ENCODE data around the gene ARMC9. TPM values are rescaled to one million over a fixed set of nuclear protein-coding genes. Genes with fewer than 3 reads are reported as not detected.

The ARMC9 gene
- total RNA-seq, 2 donors from 2014 or later: 41.7 to 51.5 TPM

GRCh38 chr2:231258701-231259100 is 60.3 kb downstream of the ARMC9 start:
- Mint-ChIP-seq H3K4me3 (no peak overlapping the region), H3K27me3 (ENCODE audit: insufficient read depth) (no peaks in the 10 kb centered on the region), H3K36me3 (ENCODE audit: low read depth) (peaks cover 65% of the 10 kb centered on the region), H3K27ac (no peak overlapping the region), H3K4me1 (no peaks in the 10 kb centered on the region), H3K9me3 (no peaks in the 10 kb centered on the region)
- Histone ChIP-seq H3K36me3 (ENCODE audit: control insufficient read depth, insufficient read depth, low read length) (peaks cover 28% of the 10 kb centered on the region), H3K9me3 (ENCODE audit: control insufficient read depth, low read length) (no peaks in the 10 kb centered on the region), H3K27me3 (ENCODE audit: control insufficient read depth, insufficient read depth, low read length, poor library complexity, severe bottlenecking) (no peaks in the 10 kb centered on the region), H3K27ac (ENCODE audit: low read depth, low read length) (no peak overlapping the region), H3K4me3 (ENCODE audit: low read length) (no peak overlapping the region), H3K4me1 (ENCODE audit: control insufficient read depth, insufficient read depth, low read length) (no peaks in the 10 kb centered on the region), H3K9ac (ENCODE audit: extremely low read depth, low read length, poor library complexity, severe bottlenecking) (no peak overlapping the region)
- no peak for DNase-seq
- TF ChIP-seq, protein P1, sequence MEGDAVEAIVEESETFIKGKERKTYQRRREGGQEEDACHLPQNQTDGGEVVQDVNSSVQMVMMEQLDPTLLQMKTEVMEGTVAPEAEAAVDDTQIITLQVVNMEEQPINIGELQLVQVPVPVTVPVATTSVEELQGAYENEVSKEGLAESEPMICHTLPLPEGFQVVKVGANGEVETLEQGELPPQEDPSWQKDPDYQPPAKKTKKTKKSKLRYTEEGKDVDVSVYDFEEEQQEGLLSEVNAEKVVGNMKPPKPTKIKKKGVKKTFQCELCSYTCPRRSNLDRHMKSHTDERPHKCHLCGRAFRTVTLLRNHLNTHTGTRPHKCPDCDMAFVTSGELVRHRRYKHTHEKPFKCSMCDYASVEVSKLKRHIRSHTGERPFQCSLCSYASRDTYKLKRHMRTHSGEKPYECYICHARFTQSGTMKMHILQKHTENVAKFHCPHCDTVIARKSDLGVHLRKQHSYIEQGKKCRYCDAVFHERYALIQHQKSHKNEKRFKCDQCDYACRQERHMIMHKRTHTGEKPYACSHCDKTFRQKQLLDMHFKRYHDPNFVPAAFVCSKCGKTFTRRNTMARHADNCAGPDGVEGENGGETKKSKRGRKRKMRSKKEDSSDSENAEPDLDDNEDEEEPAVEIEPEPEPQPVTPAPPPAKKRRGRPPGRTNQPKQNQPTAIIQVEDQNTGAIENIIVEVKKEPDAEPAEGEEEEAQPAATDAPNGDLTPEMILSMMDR (conservative IDR thresholded peaks at IDR 0.05): no peak
- 95 to 97% methylated on average over 4 of the region's 4 CpGs for WGBS, 2 experiments (ENCODE audit: insufficient coverage in 1 of 2, insufficient read length in 1 of 2)

DNA sequence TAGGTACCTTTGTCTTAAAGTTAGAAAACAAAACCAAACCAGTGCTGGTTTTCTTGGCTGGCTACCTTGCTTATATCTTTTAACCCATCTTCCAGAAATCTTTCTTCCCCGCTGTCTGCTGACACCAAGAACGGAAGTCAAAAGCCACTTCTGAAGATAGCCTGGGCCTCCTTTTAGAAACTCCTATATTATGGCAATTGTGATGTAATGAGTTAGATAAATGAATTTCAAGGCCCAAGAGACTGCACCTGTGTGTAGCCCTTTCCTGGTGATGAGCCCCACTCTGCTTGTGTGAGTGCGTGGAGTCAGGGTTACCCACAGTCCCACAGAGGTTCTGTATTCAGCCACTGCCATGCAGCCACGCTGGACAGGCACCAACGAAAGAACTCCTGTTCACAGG is 60.7 kb downstream of the ARMC9 start:
- H3K36me3 Mint-ChIP-seq (ENCODE audit: low read depth): peaks cover 63% of the 10 kb centered on the region
- TF ChIP-seq, protein P1 (conservative IDR thresholded peaks at IDR 0.05): no peak
- H3K9me3 Mint-ChIP-seq: no peaks in the 10 kb centered on the region
- DNase-seq: no peak
- H3K9me3 ChIP-seq (ENCODE audit: control insufficient read depth, low read length): no peaks in the 10 kb centered on the region
- no peak overlapping the region for H3K4me3 ChIP-seq (ENCODE audit: low read length)
- H3K27me3 Mint-ChIP-seq (ENCODE audit: insufficient read depth): no peaks in the 10 kb centered on the region
- no peaks in the 10 kb centered on the region for H3K4me1 Mint-ChIP-seq
- peaks cover 28% of the 10 kb centered on the region for H3K36me3 ChIP-seq (ENCODE audit: control insufficient read depth, insufficient read depth, low read length)
- no peaks in the 10 kb centered on the region for H3K4me1 ChIP-seq (ENCODE audit: control insufficient read depth, insufficient read depth, low read length)
- H3K27ac ChIP-seq (ENCODE audit: low read depth, low read length): no peak overlapping the region
- no peak overlapping the region for H3K27ac Mint-ChIP-seq
- WGBS, 2 experiments (ENCODE audit: insufficient coverage in 1 of 2, insufficient read length in 1 of 2): 92 to 94% methylated on average over 3 to 5 of the region's 5 CpGs
- H3K27me3 ChIP-seq (ENCODE audit: control insufficient read depth, insufficient read depth, low read length, poor library complexity, severe bottlenecking): no peaks in the 10 kb centered on the region
- no peak overlapping the region for H3K9ac ChIP-seq (ENCODE audit: extremely low read depth, low read length, poor library complexity, severe bottlenecking)
- H3K4me3 Mint-ChIP-seq: no peak overlapping the region

GRCh38 chr2:231260442-231261208 is 62.2 kb downstream of the ARMC9 start:
- H3K4me3 ChIP-seq (ENCODE audit: low read length): no peak overlapping the region
- Mint-ChIP-seq H3K4me1 (no peaks in the 10 kb centered on the region), H3K36me3 (ENCODE audit: low read depth) (peaks cover 61% of the 10 kb centered on the region), H3K9me3 (no peaks in the 10 kb centered on the region), H3K27ac (no peak overlapping the region), H3K27me3 (ENCODE audit: insufficient read depth) (no peaks in the 10 kb centered on the region), H3K4me3 (no peak overlapping the region)
- H3K9ac ChIP-seq (ENCODE audit: extremely low read depth, low read length, poor library complexity, severe bottlenecking): no peak overlapping the region
- H3K9me3 ChIP-seq (ENCODE audit: control insufficient read depth, low read length): no peaks in the 10 kb centered on the region
- no peaks in the 10 kb centered on the region for H3K4me1 ChIP-seq (ENCODE audit: control insufficient read depth, insufficient read depth, low read length)
- 87% methylated on average over 15 of the region's 15 CpGs for WGBS, 2 experiments (ENCODE audit: insufficient coverage in 1 of 2, insufficient read length in 1 of 2)
- TF ChIP-seq, protein P1 (conservative IDR thresholded peaks at IDR 0.05): no peak
- DNase-seq: no peak
- no peak overlapping the region for H3K27ac ChIP-seq (ENCODE audit: low read depth, low read length)
- H3K27me3 ChIP-seq (ENCODE audit: control insufficient read depth, insufficient read depth, low read length, poor library complexity, severe bottlenecking): no peaks in the 10 kb centered on the region
- peaks cover 26% of the 10 kb centered on the region for H3K36me3 ChIP-seq (ENCODE audit: control insufficient read depth, insufficient read depth, low read length)
